ENCODE results near the gene EFTUD2. TPM values are rescaled to one million over a fixed set of nuclear protein-coding genes. Genes with fewer than 3 reads are reported as not detected.

The EFTUD2 gene
- total RNA-seq, 6 experiments from 2014 or later, result 29.9 to 42.4 (median 35.1) TPM

- intact Hi-C loops (cut with DNase I), result no loop called here
- no peak for ATAC-seq
- no peak for DNase-seq
- 50% methylated on average over 2 of the region's 2 CpGs for WGBS (ENCODE audit: insufficient coverage, low coverage, low lambda C conversion rate, missing lambda C conversion rate)
- no peak overlapping the region for H3K27ac ChIP-seq
- no peaks in the 10 kb centered on the region for H3K27me3 ChIP-seq
- no peaks in the 10 kb centered on the region for H3K4me1 ChIP-seq
- H3K9me3 ChIP-seq, result no peaks in the 10 kb centered on the region
- H3K36me3 ChIP-seq, result no peaks in the 10 kb centered on the region
- no peak for TF ChIP-seq CTCF (IDR thresholded peaks at IDR 0.05)
- TF ChIP-seq POLR2A (IDR thresholded peaks at IDR 0.05), result no peak
- H3K4me3 ChIP-seq, result no peak overlapping the region
Observed at GRCh38 chr17:44837196-44837595, 62.0 kb downstream of the EFTUD2 start.

GRCh38 chr17:44832805-44833204, 66.4 kb downstream of the EFTUD2 start:
- TF ChIP-seq CTCF (IDR thresholded peaks at IDR 0.05) (no peak), POLR2A (IDR thresholded peaks at IDR 0.05) (no peak)
- intact Hi-C loops (cut with DNase I), result no loop called here
- peaks cover 0 to 15% (median 0%) of the 10 kb centered on the region in 4 donors for H3K4me1 ChIP-seq
- H3K27me3 ChIP-seq, result peaks cover 0 to 28% of the 10 kb centered on the region in 2 donors
- no peak overlapping the region for H3K27ac ChIP-seq
- H3K36me3 ChIP-seq, result no peaks in the 10 kb centered on the region
- no peak for ATAC-seq
- no peak overlapping the region for H3K4me3 ChIP-seq
- H3K9me3 ChIP-seq, result no peaks in the 10 kb centered on the region
- 80% methylated on average over 5 of the region's 5 CpGs for WGBS (ENCODE audit: insufficient coverage, low coverage, low lambda C conversion rate, missing lambda C conversion rate)
- no peak for DNase-seq

GRCh38 chr17:44831371-44831770, 67.9 kb downstream of the EFTUD2 start:
- intact Hi-C loops (cut with DNase I), result no loop called here
- TF ChIP-seq CTCF (IDR thresholded peaks at IDR 0.05) (no peak), POLR2A (IDR thresholded peaks at IDR 0.05) (no peak)

GRCh38 chr17:44830359-44831288, 68.6 kb downstream of the EFTUD2 start:
- peak; percentile 60 to 66 (median 63) for ATAC-seq
- TF ChIP-seq POLR2A (IDR thresholded peaks at IDR 0.05) (no peak), CTCF (IDR thresholded peaks at IDR 0.05) (no peak)
- no peak overlapping the region for H3K27ac ChIP-seq
- H3K4me3 ChIP-seq, result peak overlapping the region in 2 of 3 donors; percentile 33 to 47
- WGBS (ENCODE audit: insufficient coverage, low coverage, low lambda C conversion rate, missing lambda C conversion rate), result 6% methylated on average over 21 of the region's 58 CpGs
- DNase-seq, result peak in 1 of 3 donors; percentile 35
- H3K36me3 ChIP-seq, result no peaks in the 10 kb centered on the region
- peaks cover 0 to 34% of the 10 kb centered on the region in 2 donors for H3K27me3 ChIP-seq
- H3K9me3 ChIP-seq, result no peaks in the 10 kb centered on the region
- intact Hi-C loops (cut with DNase I), result no loop called here
- peaks cover 0 to 15% (median 0%) of the 10 kb centered on the region in 4 donors for H3K4me1 ChIP-seq

More at GRCh38 chr17:44831371-44831770, 67.9 kb downstream of the EFTUD2 start:
- no peaks in the 10 kb centered on the region for H3K9me3 ChIP-seq
- no peak overlapping the region for H3K4me3 ChIP-seq
- WGBS (ENCODE audit: insufficient coverage, low coverage, low lambda C conversion rate, missing lambda C conversion rate), result 73% methylated on average over 11 of the region's 12 CpGs
- H3K4me1 ChIP-seq, result peaks cover 0 to 15% (median 0%) of the 10 kb centered on the region in 4 donors
- no peaks in the 10 kb centered on the region for H3K36me3 ChIP-seq
- H3K27me3 ChIP-seq, result peaks cover 0 to 34% of the 10 kb centered on the region in 2 donors
- DNase-seq (no peak), ATAC-seq (no peak)
- no peak overlapping the region for H3K27ac ChIP-seq
